Measurements from ENCODE around the gene SERPINA1.
"Not testable (repeated sequence)": the region's sequence is repeated elsewhere in the genome, so short reads cannot be mapped to it uniquely, and the experiment has no call there.

SERPINA1 gene

DNA sequence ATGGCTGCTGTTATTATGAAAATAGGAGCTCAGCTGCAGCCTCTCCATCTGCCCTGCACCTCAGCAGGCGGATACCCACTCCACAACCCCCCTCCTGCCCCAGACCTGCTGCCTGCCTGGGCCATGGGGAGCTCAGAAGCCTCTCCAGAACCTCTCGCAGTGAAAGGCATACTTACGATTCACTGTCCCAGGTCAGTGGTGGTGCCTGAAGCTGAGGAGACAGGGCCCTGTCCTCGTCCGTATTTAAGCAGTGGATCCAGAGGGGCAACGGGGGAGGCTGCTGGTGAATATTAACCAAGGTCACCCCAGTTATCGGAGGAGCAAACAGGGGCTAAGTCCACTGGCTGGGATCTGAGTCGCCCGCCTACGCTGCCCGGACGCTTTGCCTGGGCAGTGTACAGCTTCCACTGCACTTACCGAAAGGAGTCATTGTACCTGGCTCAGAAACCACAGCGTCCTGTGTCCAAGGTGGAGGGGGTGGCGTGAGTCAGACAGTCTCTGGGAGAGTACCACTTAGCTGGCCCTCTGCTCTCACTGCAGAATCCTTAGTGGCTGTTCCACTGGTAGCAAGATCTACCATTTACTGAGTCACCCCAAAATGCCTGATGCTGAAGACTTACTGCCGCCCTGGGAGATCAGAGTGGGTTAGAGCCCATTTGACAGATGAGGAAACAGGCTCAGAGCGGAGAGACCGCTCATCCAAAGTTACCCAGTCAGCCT, at the start of gene SERPINA1:
SERPINA1 (minus strand) TSS at position 219 of the 720 bp plus-strand sequence. CDS start 5,365 bp downstream, outside the sequence.
- DNase-seq: no peak

DNA sequence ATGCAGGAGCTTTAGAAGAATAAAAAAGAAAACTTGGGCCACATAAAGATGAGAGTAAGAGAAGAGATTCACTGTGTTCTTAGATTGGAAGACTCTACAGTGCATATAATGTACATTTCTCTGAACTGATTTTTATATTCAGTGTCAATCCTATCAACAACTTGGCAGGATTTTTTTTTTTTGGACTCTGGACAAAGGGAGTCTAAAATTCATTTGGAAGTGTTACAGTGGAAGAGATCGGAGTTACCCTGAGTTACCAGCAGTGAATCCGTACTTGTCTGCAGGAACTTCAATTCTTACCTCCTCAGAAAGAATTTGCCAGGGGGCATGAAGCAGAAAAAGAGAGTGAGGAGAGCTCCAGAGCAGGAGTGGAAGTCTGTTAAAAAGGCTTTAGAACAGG, 40.2 kb upstream of the SERPINA1 start:
- no peak for DNase-seq

- DNase-seq: no peak
Observed at GRCh38 chr14:94427016-94427613, 38.7 kb upstream of the SERPINA1 start.

DNA sequence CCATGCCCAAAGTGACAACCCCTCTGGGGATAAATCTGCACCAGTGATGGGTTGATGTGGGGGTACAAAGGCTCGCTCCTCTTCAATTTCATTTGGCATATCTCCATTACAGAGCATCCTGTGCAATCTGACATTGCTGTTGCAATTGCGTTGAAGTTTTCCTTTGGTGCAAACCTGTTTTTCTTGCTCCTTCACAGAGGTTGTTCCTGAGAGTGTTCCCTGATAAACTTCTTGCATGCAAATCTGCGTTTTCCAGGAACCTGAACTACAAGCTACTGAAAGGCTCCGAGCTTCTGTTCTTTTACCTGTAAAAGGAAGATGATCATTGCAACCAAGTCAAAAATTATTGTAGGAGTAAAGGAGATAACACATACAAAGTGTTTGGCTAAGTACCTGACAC, 38.1 kb upstream of the SERPINA1 start:
- DNase-seq: no peak

DNA sequence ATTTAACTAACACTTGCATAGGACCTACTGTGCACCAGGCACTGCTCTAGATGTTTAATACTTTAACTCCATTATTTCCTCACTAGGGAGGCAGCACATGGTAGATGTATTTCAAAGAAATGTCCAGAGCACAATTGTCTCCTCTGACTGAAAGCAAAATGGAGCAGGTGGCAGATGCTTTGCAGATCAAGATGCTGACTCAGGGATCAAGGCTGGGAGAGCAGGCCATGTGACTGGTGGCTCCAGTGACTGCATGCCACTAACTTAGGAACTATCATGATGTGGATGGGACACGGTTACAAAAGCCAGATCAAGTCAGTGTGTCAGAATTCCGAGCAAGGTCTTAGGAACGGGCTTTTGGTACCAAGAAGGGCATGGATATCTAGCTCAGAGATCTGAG, 36.0 kb upstream of the SERPINA1 start:
- DNase-seq: no peak

- peak; percentile 7 for DNase-seq
Observed at GRCh38 chr14:94423453-94424056, 35.2 kb upstream of the SERPINA1 start.

- DNase-seq: no peak
Observed at GRCh38 chr14:94421316-94421715, 32.9 kb upstream of the SERPINA1 start.

DNA sequence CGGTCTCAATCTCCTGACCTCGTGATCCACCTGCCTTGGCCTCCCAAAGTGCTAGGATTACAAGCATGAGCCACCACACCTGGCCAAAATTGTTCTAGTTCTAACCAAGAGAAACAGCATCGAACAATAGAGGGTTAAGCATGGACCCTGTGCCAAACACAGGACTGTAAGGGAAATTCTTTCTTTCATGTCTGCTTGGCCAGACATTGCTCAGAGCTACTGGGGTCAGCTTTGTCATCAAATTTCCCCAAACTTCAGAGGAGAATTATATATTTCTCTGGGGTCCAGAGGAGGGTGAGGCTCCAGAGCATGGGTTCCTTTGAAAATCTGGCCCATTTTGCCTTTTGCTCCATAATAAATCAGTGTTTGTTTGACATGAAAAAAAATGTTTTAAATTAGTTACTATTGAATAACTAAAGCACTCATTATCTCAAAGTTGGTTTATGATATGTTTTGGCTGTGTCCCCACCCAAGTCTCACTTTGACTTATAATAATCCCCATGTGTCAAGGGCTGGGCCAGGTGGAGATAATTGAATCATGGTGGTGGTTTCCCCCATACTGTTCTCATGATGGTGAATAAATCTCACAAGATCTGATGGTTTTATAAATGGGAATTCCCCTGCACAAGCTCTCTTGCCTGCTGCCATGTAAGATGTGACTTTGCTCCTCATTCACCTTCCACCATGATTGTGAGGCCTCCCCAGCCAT, 29.2 kb upstream of the SERPINA1 start:
- not testable (repeated sequence) for DNase-seq

DNA sequence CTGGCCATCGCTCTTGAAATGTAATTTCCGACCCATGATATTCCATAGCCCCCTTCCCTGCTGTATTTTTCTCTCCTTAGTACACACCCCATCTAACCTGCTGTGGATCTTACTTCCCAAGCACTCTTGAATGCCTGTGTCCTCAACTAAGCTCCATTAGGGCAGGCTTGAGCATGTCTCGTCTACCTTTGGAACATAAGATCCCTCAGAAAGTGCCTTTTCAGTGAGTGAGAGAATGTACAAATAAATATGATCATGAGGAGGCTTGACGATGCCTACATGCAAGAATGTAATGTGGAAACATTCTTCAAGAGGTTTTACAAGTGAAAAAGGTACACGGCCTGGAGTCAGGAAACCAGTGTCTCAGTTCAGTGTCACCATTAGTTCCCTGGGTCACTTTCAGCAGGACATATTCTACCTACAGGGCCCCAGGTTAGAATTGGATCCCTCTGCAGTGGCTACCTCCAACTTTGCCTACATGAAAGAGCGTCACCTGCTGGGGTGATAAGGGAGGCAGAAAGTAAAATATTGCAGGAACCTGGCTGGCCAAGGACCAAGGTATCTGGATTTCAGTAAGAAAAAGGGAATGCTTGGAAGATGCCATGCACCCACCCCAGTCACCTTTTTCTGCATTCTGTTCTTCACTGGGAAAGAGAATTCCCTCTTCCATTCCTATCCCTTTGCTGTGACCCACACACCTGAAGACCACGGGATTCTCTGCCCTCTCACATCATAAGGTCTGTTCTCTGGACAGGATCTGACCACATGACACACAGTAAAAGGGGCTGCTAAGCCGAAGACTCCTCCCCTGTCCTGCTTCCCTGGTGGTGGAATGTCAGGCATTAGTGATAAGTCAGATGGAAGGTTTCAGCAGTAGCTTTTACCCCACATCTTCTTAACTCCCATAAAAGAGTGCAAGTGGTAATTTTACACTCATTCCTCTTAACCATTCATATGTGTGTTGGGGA, 24.6 kb upstream of the SERPINA1 start:
- no peak for DNase-seq

- DNase-seq: no peak
Observed at GRCh38 chr14:94411638-94412037, 23.2 kb upstream of the SERPINA1 start.

- not testable (repeated sequence) for DNase-seq
Observed at GRCh38 chr14:94409430-94409829, 21.0 kb upstream of the SERPINA1 start.

GRCh38 chr14:94408546-94409095, 20.2 kb upstream of the SERPINA1 start:
- DNase-seq: no peak

GRCh38 chr14:94407906-94408305, 19.5 kb upstream of the SERPINA1 start:
- DNase-seq: no peak

- no peak for DNase-seq
Observed at GRCh38 chr14:94406910-94407309, 18.5 kb upstream of the SERPINA1 start.

DNA sequence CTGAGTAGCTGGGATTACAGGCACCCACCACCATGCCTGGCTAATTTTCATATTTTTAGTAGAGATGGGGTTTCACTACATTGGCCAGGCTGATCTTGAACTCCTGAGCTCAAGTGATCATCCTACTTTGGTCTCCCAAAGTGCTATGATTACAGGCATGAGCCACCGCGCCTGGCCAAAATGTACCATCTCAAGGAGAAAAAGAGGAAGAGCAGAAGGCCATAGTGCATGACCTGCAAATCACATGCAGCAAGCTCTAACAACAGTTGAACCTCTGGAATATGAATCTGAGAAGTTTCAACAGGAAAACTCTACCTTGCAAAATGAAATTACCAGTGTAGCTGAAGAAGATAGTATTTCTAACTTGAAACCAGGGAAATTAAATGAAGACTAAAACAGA, 17.1 kb upstream of the SERPINA1 start:
- DNase-seq: no peak

DNA sequence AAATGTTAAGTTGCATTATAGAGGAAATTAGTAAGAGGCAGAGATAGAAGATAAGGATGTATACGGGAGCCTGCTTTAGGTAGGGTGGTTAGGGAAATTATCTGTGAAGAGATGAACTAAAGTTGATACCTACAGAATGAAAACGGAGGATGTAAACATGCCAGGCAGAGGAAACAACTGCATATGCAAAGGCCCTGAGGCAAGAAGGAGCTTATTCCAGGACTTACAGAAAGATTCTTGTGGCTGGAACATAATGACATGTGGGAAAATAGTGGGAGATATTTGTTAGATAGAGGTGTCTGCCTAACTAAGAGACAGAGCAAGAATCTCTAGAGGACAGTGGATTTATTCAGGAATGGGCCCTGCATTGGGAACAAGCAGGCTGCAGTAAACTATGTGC, 16.2 kb upstream of the SERPINA1 start:
- DNase-seq: no peak

DNA sequence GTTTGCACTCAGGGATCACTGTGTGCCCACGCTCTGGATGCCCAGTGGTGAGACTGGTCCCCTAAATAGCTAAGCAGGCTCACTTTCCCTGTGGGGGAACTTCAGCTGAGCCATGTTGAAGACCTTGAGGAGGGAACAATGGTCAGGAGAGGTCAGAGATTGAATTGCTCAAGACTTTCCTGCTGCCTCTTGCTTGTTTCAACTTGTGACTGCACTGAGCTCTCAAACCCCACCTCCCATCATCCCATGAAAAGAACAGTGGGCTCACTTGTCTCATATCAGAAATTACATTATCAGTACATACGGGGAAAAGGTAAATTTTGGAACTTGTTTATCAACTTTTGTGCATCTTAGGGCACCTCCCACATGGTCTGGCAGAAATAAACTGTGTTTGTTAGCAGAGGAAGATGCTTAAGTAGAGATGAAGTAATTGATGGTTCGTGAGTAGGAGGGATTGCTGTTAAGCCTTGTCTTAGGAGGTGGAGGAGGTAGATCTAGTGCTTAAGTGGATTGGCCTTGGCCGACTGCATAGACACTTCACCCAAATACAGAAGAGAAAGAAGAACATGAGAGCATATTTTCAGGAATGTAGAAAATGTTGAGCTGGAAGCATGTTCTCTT, 15.0 kb upstream of the SERPINA1 start:
- DNase-seq: no peak

GRCh38 chr14:94401083-94401482, 12.7 kb upstream of the SERPINA1 start:
- no peak for DNase-seq

GRCh38 chr14:94400422-94400841, 12.0 kb upstream of the SERPINA1 start:
- DNase-seq: no peak

- no peak for DNase-seq
Observed at GRCh38 chr14:94398536-94398935, 10.1 kb upstream of the SERPINA1 start.

- no peak for DNase-seq
Observed at GRCh38 chr14:94398182-94398479, 9.7 kb upstream of the SERPINA1 start.
